Upper lobe of left lung (tissue), 6 donors: ENCODE data around the gene XYLT1. TPM values are rescaled to one million over a fixed set of nuclear protein-coding genes. Genes with fewer than 3 reads are reported as not detected.

ENCODE experiments used
- ATAC-seq, 2 donors: fragments of 200-7000 bp; cut with Tn5 transposase; one replicate each; pipeline ENCODE4 v1.9.1; 2022; ENCODE audit warnings: mild to moderate bottlenecking in 2 of 2, moderate library complexity in 2 of 2; ENCODE audit not compliant: low FRiP score in 2 of 2
- DNase-seq, 2 donors: peaks; one replicate each; pipeline ENCODE4 v3.0.0-alpha.2; 2019 to 2020
- H3K27ac ChIP-seq, 4 donors: fragments of 200-600 bp; sonication (generic); one replicate each; pipeline ENCODE4 v1.5.1; 2016 to 2019
- H3K27me3 ChIP-seq, 4 donors: fragments of 200-600 bp; sonication (generic); one replicate each; pipeline ENCODE4 v1.5.1; 2017 to 2019
- H3K36me3 ChIP-seq, 4 donors: fragments of 200-600 bp; sonication (generic); one replicate each; pipeline ENCODE4 v1.5.1; 2016 to 2019
- H3K4me1 ChIP-seq, 4 donors: fragments of 200-600 bp; sonication (generic); one replicate each; pipeline ENCODE4 v1.5.1; 2018 to 2019
- H3K4me3 ChIP-seq, 4 donors: fragments of 200-600 bp; sonication (generic); one replicate each; pipeline ENCODE4 v1.5.1; 2017 to 2019; ENCODE audit warnings: mild to moderate bottlenecking in 2 of 4, moderate library complexity in 1 of 4
- H3K9me3 ChIP-seq, 4 donors: fragments of 200-600 bp; sonication (generic); one replicate each; pipeline ENCODE4 v1.5.1; 2018 to 2019
- EP300 ChIP-seq, 4 donors: sonication (generic); formaldehyde crosslinking; IDR thresholded peaks; one replicate each; pipeline ENCODE4 v1.5.1; 2017; ENCODE audit warnings: antibody characterized with exemption in 4 of 4, control low read depth in 2 of 4
- POLR2A ChIP-seq, 4 donors: fragments of 450-650 bp; IDR thresholded peaks; one replicate each; pipeline ENCODE4 v1.5.1; 2016 to 2017; ENCODE audit warnings: antibody characterized with exemption in 4 of 4, mild to moderate bottlenecking in 2 of 4
- POLR2AphosphoS5 ChIP-seq, 2 donors: sonication (generic); formaldehyde crosslinking; IDR thresholded peaks; one replicate each; pipeline ENCODE4 v1.5.1; 2017; ENCODE audit warnings: antibody characterized with exemption in 2 of 2
- WGBS, 2 donors: methylation state at CpG; one replicate each; pipeline ENCODE4 v1.1.5; 2017 to 2018; 5-methylcytosine and 5-hydroxymethylcytosine counted together
- total RNA-seq, 6 donors: library from RNA; depleted of rRNA in 4 of 6; stranded (reverse); fragments of >200 nt in 4 of 6; gene quantifications; one replicate each; pipeline versions ENCODE4 v1.1.0 to v1.2.1, GENCODE V29; 2016 to 2021
- TF ChIP-seq, protein P1 (sequence below), 6 experiments: fragments of 450-650 bp in 4 of 6; fragments of 200-600 bp in 2 of 6; sonication (generic) in 2 of 6; IDR thresholded peaks; one replicate each; pipeline ENCODE4 v1.5.1; 2016 to 2019; ENCODE audit warnings: antibody characterized with exemption in 6 of 6
- donor health status: DM: no; HTN: no; CAD: no; lungs with moderate emphysema.
- donor health status: DM: no; HTN: yes; CAD: no; lungs with severe emphysema.

The XYLT1 gene
- total RNA-seq, 6 donors from 2014 or later: 3.0 to 26.2 (median 6.8) TPM

DNA sequence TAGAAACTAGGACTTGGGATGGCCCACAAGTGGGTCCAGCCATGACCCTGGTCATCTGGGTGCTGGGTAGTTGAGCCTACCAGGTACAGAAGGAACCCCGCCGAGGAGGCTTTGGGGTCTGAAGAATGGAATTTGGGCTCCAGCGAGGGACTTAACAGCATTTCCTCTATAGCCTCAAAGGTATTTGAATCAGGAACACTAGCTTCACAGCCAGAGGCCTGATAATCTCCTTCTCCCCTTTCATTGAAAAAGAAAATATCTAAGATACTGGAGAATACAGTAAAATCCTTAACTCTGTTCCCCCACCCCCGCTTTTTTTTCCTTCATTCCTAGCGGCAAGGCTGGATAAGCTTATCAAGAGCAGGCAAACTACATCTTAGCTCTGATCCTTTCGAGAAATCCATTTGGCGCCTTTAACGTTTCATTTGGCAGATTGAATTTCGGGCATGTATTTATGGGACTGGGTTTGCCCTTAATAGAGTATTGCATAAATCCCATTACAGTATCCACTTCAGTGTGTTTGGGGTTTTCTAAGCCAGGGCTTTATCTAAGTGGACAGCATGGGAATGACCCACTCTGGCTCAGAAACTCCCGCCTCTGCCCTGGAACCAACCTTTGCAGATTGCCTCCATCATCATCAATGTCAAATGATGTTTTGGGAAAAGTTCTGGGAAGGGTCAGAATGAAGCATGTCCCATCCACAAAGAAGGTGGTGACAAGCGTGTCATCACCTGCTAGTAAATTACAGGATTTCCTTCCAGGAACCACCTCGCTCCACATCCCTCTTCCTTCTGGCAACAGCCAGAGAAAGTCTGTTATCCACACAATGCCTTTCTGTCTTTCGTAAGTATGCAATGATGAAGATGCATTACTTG is 36.9 kb downstream of the XYLT1 start:
- H3K9me3 ChIP-seq: no peaks in the 10 kb centered on the region
- DNase-seq (no peak), ATAC-seq (peak in 1 of 2 donors; percentile 63)
- TF ChIP-seq POLR2AphosphoS5 (IDR thresholded peaks at IDR 0.05) (peak in 1 of 2 donors; percentile 37), POLR2A (IDR thresholded peaks at IDR 0.05) (no peak)
- TF ChIP-seq, protein P1, sequence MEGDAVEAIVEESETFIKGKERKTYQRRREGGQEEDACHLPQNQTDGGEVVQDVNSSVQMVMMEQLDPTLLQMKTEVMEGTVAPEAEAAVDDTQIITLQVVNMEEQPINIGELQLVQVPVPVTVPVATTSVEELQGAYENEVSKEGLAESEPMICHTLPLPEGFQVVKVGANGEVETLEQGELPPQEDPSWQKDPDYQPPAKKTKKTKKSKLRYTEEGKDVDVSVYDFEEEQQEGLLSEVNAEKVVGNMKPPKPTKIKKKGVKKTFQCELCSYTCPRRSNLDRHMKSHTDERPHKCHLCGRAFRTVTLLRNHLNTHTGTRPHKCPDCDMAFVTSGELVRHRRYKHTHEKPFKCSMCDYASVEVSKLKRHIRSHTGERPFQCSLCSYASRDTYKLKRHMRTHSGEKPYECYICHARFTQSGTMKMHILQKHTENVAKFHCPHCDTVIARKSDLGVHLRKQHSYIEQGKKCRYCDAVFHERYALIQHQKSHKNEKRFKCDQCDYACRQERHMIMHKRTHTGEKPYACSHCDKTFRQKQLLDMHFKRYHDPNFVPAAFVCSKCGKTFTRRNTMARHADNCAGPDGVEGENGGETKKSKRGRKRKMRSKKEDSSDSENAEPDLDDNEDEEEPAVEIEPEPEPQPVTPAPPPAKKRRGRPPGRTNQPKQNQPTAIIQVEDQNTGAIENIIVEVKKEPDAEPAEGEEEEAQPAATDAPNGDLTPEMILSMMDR (IDR thresholded peaks at IDR 0.05): no peak
- H3K36me3 ChIP-seq: no peaks in the 10 kb centered on the region
- no peaks in the 10 kb centered on the region for H3K27me3 ChIP-seq
- H3K4me3 ChIP-seq: no peak overlapping the region
- H3K4me1 ChIP-seq: peaks cover 0 to 16% (median 5%) of the 10 kb centered on the region in 4 donors
- no peak overlapping the region for H3K27ac ChIP-seq
- 71 to 77% methylated on average over 13 of the region's 13 CpGs for WGBS, 2 donors

DNA sequence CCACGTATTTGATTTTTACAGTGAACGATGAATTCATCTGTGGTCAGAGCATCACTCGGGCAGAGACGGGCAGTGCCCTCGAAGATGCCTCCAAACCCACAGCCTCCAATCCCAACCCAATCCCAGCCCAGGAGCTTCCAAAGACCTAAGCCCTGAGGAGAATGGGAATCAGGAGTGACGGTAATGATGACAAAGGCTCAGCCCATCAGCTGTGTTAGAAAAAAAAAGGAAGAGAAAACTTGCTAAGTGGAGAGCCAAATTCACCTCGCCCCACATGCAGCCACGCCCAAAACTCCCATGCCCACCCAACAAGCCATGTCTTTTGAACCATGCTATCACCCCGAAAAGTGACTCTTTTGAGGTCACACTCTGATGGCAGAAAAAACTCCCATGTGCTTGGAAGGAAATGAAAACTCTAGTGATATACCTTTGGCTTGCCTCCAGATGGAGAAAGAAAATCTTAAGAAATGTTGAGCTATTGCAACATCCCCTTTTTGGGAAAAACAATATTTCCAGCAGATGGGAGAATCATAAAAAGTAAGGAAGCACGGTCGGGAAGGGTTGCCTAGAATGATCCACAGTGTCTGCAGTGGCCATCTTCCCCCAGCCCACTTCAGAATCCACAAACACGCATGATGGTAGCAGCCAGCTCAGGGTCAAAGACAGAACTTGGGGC is 37.7 kb downstream of the XYLT1 start:
- WGBS, 2 donors: 81 to 82% methylated on average over 12 of the region's 12 CpGs
- Histone ChIP-seq H3K9me3 (no peaks in the 10 kb centered on the region), H3K4me1 (peaks cover 0 to 16% (median 5%) of the 10 kb centered on the region in 4 donors), H3K27me3 (no peaks in the 10 kb centered on the region), H3K36me3 (no peaks in the 10 kb centered on the region), H3K27ac (no peak overlapping the region), H3K4me3 (no peak overlapping the region)
- ATAC-seq (peak in 1 of 2 donors; percentile 67), DNase-seq (no peak)
- TF ChIP-seq POLR2A (IDR thresholded peaks at IDR 0.05) (no peak), POLR2AphosphoS5 (IDR thresholded peaks at IDR 0.05) (no peak), EP300 (IDR thresholded peaks at IDR 0.05) (no peak)
- TF ChIP-seq, protein P1 (IDR thresholded peaks at IDR 0.05): no peak

DNA sequence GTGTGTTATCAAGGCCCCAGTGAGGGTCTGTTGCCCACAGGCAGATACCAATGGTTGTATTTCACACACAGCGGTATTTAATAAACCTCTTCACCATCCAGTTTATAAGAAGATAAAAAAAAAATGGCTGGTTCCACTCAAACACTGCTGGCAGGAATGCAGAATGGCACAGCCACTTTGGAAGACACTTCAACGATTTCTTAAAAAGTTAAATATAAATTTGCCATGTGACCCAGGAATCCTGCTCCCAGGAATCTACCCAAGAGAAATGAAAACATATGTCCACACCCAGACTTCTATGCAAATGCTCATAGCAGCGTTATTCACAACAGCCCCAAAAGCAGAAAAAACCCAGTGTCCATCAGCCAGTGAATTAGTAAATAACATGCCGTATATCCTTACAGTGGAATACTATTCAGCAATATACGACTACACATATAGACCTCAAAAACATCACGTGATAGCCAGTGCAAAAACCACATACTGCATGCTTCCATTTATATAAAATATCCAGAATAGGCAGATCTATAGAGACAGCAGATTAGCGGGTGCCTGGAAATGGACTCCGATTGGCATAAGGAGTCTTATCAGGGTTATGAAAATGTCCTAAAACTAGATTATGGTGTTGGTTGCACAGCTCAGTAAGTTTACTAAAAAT is 38.7 kb downstream of the XYLT1 start:
- no peaks in the 10 kb centered on the region for H3K36me3 ChIP-seq
- DNase-seq (no peak), ATAC-seq (no peak)
- H3K4me1 ChIP-seq: peaks cover 0 to 16% (median 4%) of the 10 kb centered on the region in 4 donors
- H3K27me3 ChIP-seq: no peaks in the 10 kb centered on the region
- 75 to 77% methylated on average over 8 of the region's 8 CpGs for WGBS, 2 donors
- TF ChIP-seq, protein P1 (IDR thresholded peaks at IDR 0.05): peak in 1 of 6 experiments; percentile 28
- no peak for TF ChIP-seq POLR2AphosphoS5 (IDR thresholded peaks at IDR 0.05)
- no peak for TF ChIP-seq EP300 (IDR thresholded peaks at IDR 0.05)
- TF ChIP-seq POLR2A (IDR thresholded peaks at IDR 0.05): no peak
- H3K9me3 ChIP-seq: no peaks in the 10 kb centered on the region
- no peak overlapping the region for H3K4me3 ChIP-seq
- H3K27ac ChIP-seq: no peak overlapping the region

DNA sequence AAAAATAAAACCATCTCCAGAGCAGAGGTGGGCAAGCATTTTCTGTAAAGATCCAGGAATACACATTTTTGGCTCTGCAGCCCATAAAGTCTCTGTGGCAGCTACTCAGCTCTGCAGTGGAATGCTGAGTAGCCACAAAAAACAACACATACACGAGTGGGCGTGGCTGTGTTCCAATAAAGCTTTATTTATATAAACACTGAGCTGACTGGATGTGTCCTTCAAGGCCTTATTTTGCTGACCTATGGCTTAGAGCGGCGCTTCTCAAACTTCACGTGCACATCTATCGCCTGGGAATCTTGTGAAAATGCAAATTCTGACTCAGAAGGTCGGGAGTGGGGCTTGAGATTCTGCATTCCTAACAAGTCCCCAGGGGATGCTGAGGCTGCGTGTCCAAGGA is 39.7 kb downstream of the XYLT1 start:
- no peak overlapping the region for H3K4me3 ChIP-seq
- no peaks in the 10 kb centered on the region for H3K36me3 ChIP-seq
- peaks cover 0 to 16% (median 3%) of the 10 kb centered on the region in 4 donors for H3K4me1 ChIP-seq
- WGBS, 2 donors: 83 to 91% methylated on average over 6 to 8 of the region's 8 CpGs
- ATAC-seq: no peak
- H3K9me3 ChIP-seq: no peaks in the 10 kb centered on the region
- no peak for TF ChIP-seq POLR2AphosphoS5 (IDR thresholded peaks at IDR 0.05)
- no peak for TF ChIP-seq POLR2A (IDR thresholded peaks at IDR 0.05)
- no peak for TF ChIP-seq EP300 (IDR thresholded peaks at IDR 0.05)
- DNase-seq: no peak
- H3K27me3 ChIP-seq: no peaks in the 10 kb centered on the region
- no peak overlapping the region for H3K27ac ChIP-seq

- no peak for ATAC-seq
- 93 to 98% methylated on average over 2 of the region's 2 CpGs for WGBS, 2 donors
Observed at GRCh38 chr16:17426451-17426850, 44.3 kb downstream of the XYLT1 start.

More at GRCh38 chr16:17426451-17426850, 44.3 kb downstream of the XYLT1 start:
- no peaks in the 10 kb centered on the region for H3K4me1 ChIP-seq
- TF ChIP-seq POLR2AphosphoS5 (IDR thresholded peaks at IDR 0.05): no peak
- TF ChIP-seq, protein P1 (IDR thresholded peaks at IDR 0.05): no peak
- TF ChIP-seq EP300 (IDR thresholded peaks at IDR 0.05): no peak
- TF ChIP-seq POLR2A (IDR thresholded peaks at IDR 0.05): no peak
- no peaks in the 10 kb centered on the region for H3K36me3 ChIP-seq
- no peak overlapping the region for H3K27ac ChIP-seq
- no peaks in the 10 kb centered on the region for H3K9me3 ChIP-seq
- H3K27me3 ChIP-seq: no peaks in the 10 kb centered on the region
- H3K4me3 ChIP-seq: no peak overlapping the region
- no peak for DNase-seq
